AG10803 (cell line): ENCODE results near the gene IL1R2.
A peak's percentile ranks its signal among the peaks of the same experiment; 100 is the strongest.

Experiments
- DNase-seq: peaks from one replicate; pipeline ENCODE4 v3.0.0; 2010; ENCODE audit warnings: low read depth
- H3K4me3 ChIP-seq: 2 replicates; pipeline ENCODE4 v1.5.1; 2011; ENCODE audit warnings: mild to moderate bottlenecking, low read length, control low read depth
- CTCF ChIP-seq: conservative IDR thresholded peaks from 2 replicates; pipeline ENCODE4 v1.5.1; 2011; ENCODE audit warnings: mild to moderate bottlenecking, low read length, control low read depth, inconsistent platforms

Gene IL1R2

GRCh38 chr2:102069311-102069974 lies 77.7 kb downstream of the IL1R2 start:
- H3K4me3 ChIP-seq, result no peak overlapping the region
- TF ChIP-seq CTCF, result no peak
- DNase-seq, result no peak

GRCh38 chr2:102070058-102070642 lies 78.4 kb downstream of the IL1R2 start:
- peak overlapping the region; percentile 18 for H3K4me3 ChIP-seq
- peak; percentile 89 for DNase-seq
- peak; percentile 27 for TF ChIP-seq CTCF

- DNase-seq, result no peak
- no peak for TF ChIP-seq CTCF
- no peak overlapping the region for H3K4me3 ChIP-seq
These were observed 81.0 kb downstream of the IL1R2 start for GRCh38 chr2:102072741-102073140.

- H3K4me3 ChIP-seq, result no peak overlapping the region
- DNase-seq, result no peak
- no peak for TF ChIP-seq CTCF
These were observed 81.5 kb downstream of the IL1R2 start for GRCh38 chr2:102073168-102073724.

DNA sequence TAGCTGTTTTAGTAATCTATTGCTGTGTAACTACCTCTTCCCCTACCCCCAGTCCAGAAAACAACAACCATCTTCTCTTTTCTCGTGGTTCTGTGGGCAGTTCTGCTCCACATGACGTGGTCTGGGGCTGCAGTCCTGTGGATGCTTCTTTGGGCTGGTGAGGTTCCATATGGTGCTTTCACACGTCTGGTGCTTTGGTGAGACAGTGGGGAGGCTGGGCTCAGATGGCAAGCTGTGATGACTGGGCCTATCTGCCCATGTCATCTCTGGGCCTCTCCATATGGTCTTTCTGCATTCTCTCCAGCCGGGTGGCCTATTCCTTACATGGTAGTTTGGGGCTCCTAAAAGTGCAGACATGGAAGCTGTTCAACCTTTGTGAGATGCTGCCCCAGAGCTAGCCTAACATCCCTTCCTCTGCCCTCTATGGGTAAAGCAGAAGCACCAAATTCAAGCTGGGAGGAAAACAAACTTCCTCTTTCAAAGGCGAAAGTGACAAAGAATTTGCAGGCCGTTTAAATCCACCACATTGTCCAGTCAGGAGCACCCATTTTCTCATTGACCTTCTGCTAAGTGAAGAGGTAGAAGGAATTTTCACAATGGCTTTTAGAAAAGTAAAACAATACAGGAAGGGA lies 82.5 kb downstream of the IL1R2 start:
- no peak overlapping the region for H3K4me3 ChIP-seq
- TF ChIP-seq CTCF, result no peak
- DNase-seq, result no peak

DNA sequence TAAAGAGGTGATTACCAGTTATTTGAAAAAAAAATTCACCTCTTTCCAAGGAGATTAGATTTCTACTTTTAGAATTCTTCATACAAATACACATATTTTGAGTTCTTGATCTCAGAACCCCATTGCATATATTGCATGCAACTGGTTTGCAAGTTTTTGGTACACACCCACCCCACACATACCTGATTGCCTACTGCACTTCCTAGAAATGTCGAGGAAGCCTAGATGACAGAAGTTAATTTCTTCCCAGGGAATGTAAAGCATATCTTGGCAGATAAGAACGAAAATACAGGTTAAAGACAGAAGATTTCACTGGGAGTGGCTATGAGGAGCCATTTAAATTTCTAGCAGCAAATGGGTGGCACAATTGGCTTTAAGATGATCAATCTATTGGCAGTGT lies 83.7 kb downstream of the IL1R2 start:
- no peak for TF ChIP-seq CTCF
- H3K4me3 ChIP-seq, result no peak overlapping the region
- no peak for DNase-seq
